Stimulated activated CD4-positive, alpha-beta T cell treated with anti-CD3 and anti-CD28 coated beads, Interleukin-1b, Interleukin-23, amount 100 ng/mL, for 48 hours (primary cell): ENCODE results near the gene SMIM33.
"Not testable (repeated sequence)": the region's sequence is repeated elsewhere in the genome, so short reads cannot be mapped to it uniquely, and the experiment has no call there.

Experiments used
- DNase-seq: peaks from one replicate; pipeline ENCODE4 v3.0.0-alpha.2; 2020

SMIM33 gene

GRCh38 chr5:139457653-139458306 is 13.0 kb upstream of the SMIM33 start:
- no peak for DNase-seq

GRCh38 chr5:139458580-139459407 is 12.0 kb upstream of the SMIM33 start:
- DNase-seq: peak; percentile 87

GRCh38 chr5:139459451-139459934 is 11.3 kb upstream of the SMIM33 start:
- DNase-seq: peak; percentile 62

- DNase-seq: no peak
Measured at GRCh38 chr5:139460455-139460854, 10.3 kb upstream of the SMIM33 start.

GRCh38 chr5:139461176-139461575 is 9.6 kb upstream of the SMIM33 start:
- DNase-seq: no peak

GRCh38 chr5:139461698-139462097 is 9.1 kb upstream of the SMIM33 start:
- DNase-seq: no peak

GRCh38 chr5:139462586-139463276 is 8.1 kb upstream of the SMIM33 start, which contains the start of gene ECSCR:
ECSCR (minus strand) TSS chr5:139462743; CDS start chr5:139462670, 73 bp downstream.
- no peak for DNase-seq

GRCh38 chr5:139468421-139468931 is 2.3 kb upstream of the SMIM33 start:
- peak; percentile 37 for DNase-seq

GRCh38 chr5:139472386-139473030 is 1.7 kb downstream of the SMIM33 start:
- DNase-seq: no peak

- no peak for DNase-seq
Measured at GRCh38 chr5:139473105-139473504, 2.3 kb downstream of the SMIM33 start.

GRCh38 chr5:139473565-139473964 is 2.8 kb downstream of the SMIM33 start:
- no peak for DNase-seq

GRCh38 chr5:139474890-139475791 is 4.3 kb downstream of the SMIM33 start:
- no peak for DNase-seq

- no peak for DNase-seq
Measured at GRCh38 chr5:139475865-139476617, 5.2 kb downstream of the SMIM33 start.

GRCh38 chr5:139478657-139479423 is 8.0 kb downstream of the SMIM33 start:
- not testable (repeated sequence) for DNase-seq

- DNase-seq: not testable (repeated sequence)
Measured at GRCh38 chr5:139479729-139480128, 8.9 kb downstream of the SMIM33 start.

- peak; percentile 63 for DNase-seq
Measured at GRCh38 chr5:139481122-139481533, 10.3 kb downstream of the SMIM33 start.

- peak; percentile 35 for DNase-seq
Measured at GRCh38 chr5:139481580-139482049, 10.8 kb downstream of the SMIM33 start.

- DNase-seq: peak; percentile 68
Measured at GRCh38 chr5:139482050-139482889, 11.5 kb downstream of the SMIM33 start, which contains the start of gene STING1. STING1 (minus strand) TSS chr5:139482758; CDS start chr5:139481704, 1,054 bp downstream.

GRCh38 chr5:139482890-139483208 is 12.0 kb downstream of the SMIM33 start:
- not testable (repeated sequence) for DNase-seq
